SU-DHL-6 (cell line): ENCODE data around the gene NUMA1.

Experiments
- H2AFZ ChIP-seq: fragments of 200-600 bp; sonication (generic); 2 replicates; pipeline ENCODE4 v1.6.1; 2014; ENCODE audit warnings: low read depth, mild to moderate bottlenecking, moderate library complexity, mixed read lengths, antibody characterized with exemption, low read length; ENCODE audit not compliant: severe bottlenecking
- H3F3A ChIP-seq: fragments of 200-600 bp; shearing (Covaris generic); 2 replicates; pipeline ENCODE4 v1.6.0; 2016; ENCODE audit warnings: antibody characterized with exemption, mild to moderate bottlenecking; ENCODE audit not compliant: insufficient read depth
- H3K27ac ChIP-seq: fragments of 200-600 bp; sonication (generic); 2 replicates; pipeline ENCODE4 v1.5.1; 2016; ENCODE audit warnings: low read depth, mild to moderate bottlenecking, low read length, moderate library complexity, mixed read lengths
- H3K27me3 ChIP-seq: fragments of 200-600 bp; sonication (generic), shearing (Covaris generic); 2 replicates; pipeline ENCODE4 v1.6.0; 2014; ENCODE audit warnings: mild to moderate bottlenecking, low read length
- H3K36me3 ChIP-seq: fragments of 200-600 bp; sonication (generic); 2 replicates; pipeline ENCODE4 v1.6.1; 2014; ENCODE audit warnings: mild to moderate bottlenecking, low read length, mixed read lengths
- H3K4me2 ChIP-seq: fragments of 300-600, 200-600 bp; shearing (Covaris generic), sonication (generic); 2 replicates; pipeline ENCODE4 v1.6.0; 2014; ENCODE audit warnings: low read length, low read depth, mild to moderate bottlenecking; ENCODE audit not compliant: poor library complexity, severe bottlenecking
- H3K4me3 ChIP-seq: fragments of 200-600 bp; sonication (generic); 2 replicates; pipeline ENCODE4 v1.5.1; 2014; ENCODE audit warnings: antibody characterized with exemption, low read length, mild to moderate bottlenecking, mixed read lengths; ENCODE audit not compliant: insufficient read depth, poor library complexity, severe bottlenecking
- H3K79me2 ChIP-seq: fragments of 200-600 bp; sonication (generic); 2 replicates; pipeline ENCODE4 v1.6.1; 2014; ENCODE audit warnings: mild to moderate bottlenecking, low read length, moderate library complexity; ENCODE audit not compliant: insufficient read depth
- H3K9ac ChIP-seq: fragments of 200-600 bp; sonication (generic); 2 replicates; pipeline ENCODE4 v1.7.0; 2014; ENCODE audit warnings: mild to moderate bottlenecking, low read length
- H3K9me2 ChIP-seq: fragments of 200-600 bp; sonication (generic); replicated peaks from 2 replicates; pipeline ENCODE4 v1.6.1; 2014; ENCODE audit warnings: low read length; ENCODE audit not compliant: insufficient read depth
- H3K9me3 ChIP-seq: fragments of 200-600 bp; sonication (generic); 2 replicates; pipeline ENCODE4 v1.6.1; 2014; ENCODE audit warnings: low read length, mixed read lengths; ENCODE audit not compliant: insufficient read depth
- H4K20me1 ChIP-seq: fragments of 200-600 bp; sonication (generic); 2 replicates; pipeline ENCODE4 v1.6.1; 2014; ENCODE audit warnings: low read depth, mild to moderate bottlenecking, antibody characterized with exemption, low read length, moderate library complexity, mixed read lengths
- EZH2phosphoT487 ChIP-seq: fragments of 200-600 bp; sonication (generic), shearing (Covaris generic); conservative IDR thresholded peaks from 2 replicates; pipeline ENCODE4 v1.6.1; 2018; ENCODE audit warnings: mild to moderate bottlenecking, antibody characterized with exemption, low read length, moderate library complexity, mixed read lengths
- TF ChIP-seq, protein P1 (sequence below): fragments of 200-600 bp; sonication (generic); IDR thresholded peaks from one replicate; pipeline ENCODE4 v1.5.1; 2017; ENCODE audit warnings: antibody characterized with exemption, mild to moderate bottlenecking, low read length, moderate library complexity; ENCODE audit not compliant: insufficient read depth, poor library complexity, severe bottlenecking

NUMA1 gene

GRCh38 chr11:71988050-71988449, 92.3 kb downstream of the NUMA1 start:
- TF ChIP-seq, protein P1, sequence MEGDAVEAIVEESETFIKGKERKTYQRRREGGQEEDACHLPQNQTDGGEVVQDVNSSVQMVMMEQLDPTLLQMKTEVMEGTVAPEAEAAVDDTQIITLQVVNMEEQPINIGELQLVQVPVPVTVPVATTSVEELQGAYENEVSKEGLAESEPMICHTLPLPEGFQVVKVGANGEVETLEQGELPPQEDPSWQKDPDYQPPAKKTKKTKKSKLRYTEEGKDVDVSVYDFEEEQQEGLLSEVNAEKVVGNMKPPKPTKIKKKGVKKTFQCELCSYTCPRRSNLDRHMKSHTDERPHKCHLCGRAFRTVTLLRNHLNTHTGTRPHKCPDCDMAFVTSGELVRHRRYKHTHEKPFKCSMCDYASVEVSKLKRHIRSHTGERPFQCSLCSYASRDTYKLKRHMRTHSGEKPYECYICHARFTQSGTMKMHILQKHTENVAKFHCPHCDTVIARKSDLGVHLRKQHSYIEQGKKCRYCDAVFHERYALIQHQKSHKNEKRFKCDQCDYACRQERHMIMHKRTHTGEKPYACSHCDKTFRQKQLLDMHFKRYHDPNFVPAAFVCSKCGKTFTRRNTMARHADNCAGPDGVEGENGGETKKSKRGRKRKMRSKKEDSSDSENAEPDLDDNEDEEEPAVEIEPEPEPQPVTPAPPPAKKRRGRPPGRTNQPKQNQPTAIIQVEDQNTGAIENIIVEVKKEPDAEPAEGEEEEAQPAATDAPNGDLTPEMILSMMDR = no peak
- no peak for TF ChIP-seq EZH2phosphoT487
- Histone ChIP-seq H2AFZ (no peak overlapping the region), H3K36me3 (no peaks in the 10 kb centered on the region), H3K9me2 (no peaks in the 10 kb centered on the region), H3K9me3 (no peaks in the 10 kb centered on the region), H3K4me3 (no peak overlapping the region), H3K79me2 (no peaks in the 10 kb centered on the region), H3K27me3 (no peaks in the 10 kb centered on the region), H3K27ac (no peak overlapping the region), H3F3A (peaks cover 16% of the 10 kb centered on the region), H3K4me2 (no peak overlapping the region), H4K20me1 (no peaks in the 10 kb centered on the region), H3K9ac (no peak overlapping the region)

DNA sequence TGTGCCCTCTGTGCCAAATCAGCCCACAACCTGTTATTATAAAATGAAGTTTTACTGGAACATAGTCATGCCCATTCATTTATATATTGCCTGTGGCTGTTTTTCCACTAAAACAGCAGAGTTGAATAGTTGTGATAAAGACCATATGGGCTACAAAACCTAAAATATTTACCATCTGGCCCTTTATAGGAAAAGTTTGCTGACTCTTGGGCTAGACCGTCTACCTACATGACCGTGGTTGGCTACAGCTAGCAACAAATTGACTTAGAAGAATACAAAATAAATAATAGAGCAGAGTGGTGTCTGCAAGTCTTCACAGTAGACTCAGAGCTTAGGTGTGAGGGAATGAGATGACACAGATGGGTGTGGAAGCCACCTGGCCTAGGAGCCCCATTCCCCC, 92.8 kb downstream of the NUMA1 start:
- no peaks in the 10 kb centered on the region for H3K9me3 ChIP-seq
- no peaks in the 10 kb centered on the region for H4K20me1 ChIP-seq
- no peaks in the 10 kb centered on the region for H3K9me2 ChIP-seq
- H3K4me3 ChIP-seq = no peak overlapping the region
- H3K79me2 ChIP-seq = no peaks in the 10 kb centered on the region
- no peak overlapping the region for H3K9ac ChIP-seq
- H3F3A ChIP-seq = peaks cover 14% of the 10 kb centered on the region
- no peak overlapping the region for H3K27ac ChIP-seq
- no peaks in the 10 kb centered on the region for H3K27me3 ChIP-seq
- H3K36me3 ChIP-seq = no peaks in the 10 kb centered on the region
- H2AFZ ChIP-seq = no peak overlapping the region
- H3K4me2 ChIP-seq = no peak overlapping the region
- no peak for TF ChIP-seq EZH2phosphoT487
- TF ChIP-seq, protein P1 = no peak

- no peak overlapping the region for H2AFZ ChIP-seq
- no peak overlapping the region for H3K4me2 ChIP-seq
- H3F3A ChIP-seq = peaks cover 1% of the 10 kb centered on the region; the same call in 1 of the 2 replicates
- no peak overlapping the region for H3K4me3 ChIP-seq
- H3K27me3 ChIP-seq = no peaks in the 10 kb centered on the region
- H3K9me3 ChIP-seq = no peaks in the 10 kb centered on the region
- TF ChIP-seq, protein P1 = no peak
- TF ChIP-seq EZH2phosphoT487 = no peak
- no peaks in the 10 kb centered on the region for H3K36me3 ChIP-seq
- no peaks in the 10 kb centered on the region for H3K9me2 ChIP-seq
- no peaks in the 10 kb centered on the region for H4K20me1 ChIP-seq
- H3K79me2 ChIP-seq = no peaks in the 10 kb centered on the region
- no peak overlapping the region for H3K9ac ChIP-seq
- H3K27ac ChIP-seq = no peak overlapping the region
These were observed 94.2 kb downstream of the NUMA1 start for GRCh38 chr11:71986131-71986530.

DNA sequence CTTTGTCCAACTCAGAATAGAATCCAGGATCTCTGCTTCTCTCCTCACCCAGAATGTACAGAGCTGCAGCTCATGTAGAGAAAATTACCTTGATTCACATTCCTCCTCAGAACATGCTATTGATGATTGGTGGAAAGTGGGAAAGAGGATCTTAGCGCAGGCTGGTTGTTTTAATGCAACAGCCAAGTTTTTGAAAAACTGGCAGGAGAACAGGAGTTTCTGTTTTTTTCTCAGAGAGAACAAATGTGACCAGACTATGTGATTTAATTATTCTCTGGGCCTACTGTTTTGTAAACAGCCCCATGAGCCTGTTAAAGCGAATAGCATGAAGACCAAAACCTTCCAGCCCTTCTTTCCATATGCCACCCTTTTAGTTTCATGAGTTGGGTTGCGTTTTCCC, 100.7 kb downstream of the NUMA1 start:
- Histone ChIP-seq H3K79me2 (no peaks in the 10 kb centered on the region), H3K9ac (no peak overlapping the region), H3F3A (peaks cover 13% of the 10 kb centered on the region; the same call in 1 of the 2 replicates), H3K27ac (no peak overlapping the region), H3K4me3 (no peak overlapping the region), H3K27me3 (no peaks in the 10 kb centered on the region), H3K9me3 (no peaks in the 10 kb centered on the region), H3K4me2 (no peak overlapping the region), H3K9me2 (no peaks in the 10 kb centered on the region), H2AFZ (no peak overlapping the region), H3K36me3 (no peaks in the 10 kb centered on the region; the same call in 1 of the 2 replicates), H4K20me1 (no peaks in the 10 kb centered on the region)
- no peak for TF ChIP-seq EZH2phosphoT487
- TF ChIP-seq, protein P1 = no peak
